ENCODE data around the gene VSTM5. TPM values are rescaled to one million over a fixed set of nuclear protein-coding genes. Genes with fewer than 3 reads are reported as not detected.
A peak's percentile ranks its signal among the peaks of the same experiment; 100 is the strongest.

The VSTM5 gene
- total RNA-seq, 8 experiments from 2014 or later: 0.59 to 2.0 (median 0.90) TPM

GRCh38 chr11:93857413-93858120 is 7.1 kb upstream of the VSTM5 start:
- Histone ChIP-seq H3K4me1 (replicated peaks in 1 of 2) (no peaks in the 10 kb centered on the region), H3K4me3 (no peak overlapping the region), H3K27ac (no peak overlapping the region)
- ATAC-seq (replicated peaks in 6 of 8): peak in 3 of 8 experiments; percentile 52 to 76 (median 73)
- in situ Hi-C loops (cut with MboI; ENCODE audit: low pct_unique_long_range_greater_than_20kb in 2 of 9, low sequenced_read_pairs in 9 of 9, unreplicated experiment in 9 of 9): no loop called here
- 24 to 90% (median 71%) methylated on average over 1 to 3 of the region's 3 CpGs; no CpG with 5 or more reads in 4 of the 10 experiments for WGBS, 10 experiments

- WGBS, 10 experiments: 83 to 100% (median 90%) methylated on average over 1 to 5 of the region's 5 CpGs; no CpG with 5 or more reads in 1 of the 10 experiments
- no peak overlapping the region for H3K4me3 ChIP-seq
- no peak overlapping the region for H3K27ac ChIP-seq
- in situ Hi-C loops (cut with MboI; ENCODE audit: low pct_unique_long_range_greater_than_20kb in 2 of 9, low sequenced_read_pairs in 9 of 9, unreplicated experiment in 9 of 9): no loop called here
- no peaks in the 10 kb centered on the region for H3K4me1 ChIP-seq (replicated peaks in 1 of 2)
- ATAC-seq (replicated peaks in 6 of 8): no peak
These were observed 1.8 kb upstream of the VSTM5 start for GRCh38 chr11:93852242-93852641.

- WGBS, 10 experiments: 27 to 80% (median 66%) methylated on average over 1 to 13 of the region's 67 CpGs; no CpG with 5 or more reads in 3 of the 10 experiments
- no peaks in the 10 kb centered on the region for H3K4me1 ChIP-seq (replicated peaks in 1 of 2)
- peak overlapping the region; percentile 11 to 33 (median 27) for H3K4me3 ChIP-seq
- no peak overlapping the region for H3K27ac ChIP-seq
- in situ Hi-C loops (cut with MboI; ENCODE audit: low pct_unique_long_range_greater_than_20kb in 2 of 9, low sequenced_read_pairs in 9 of 9, unreplicated experiment in 9 of 9): no loop called here
- ATAC-seq (replicated peaks in 6 of 8): peak; percentile 78 to 95 (median 87)
These were observed 446 bp downstream of the VSTM5 start for GRCh38 chr11:93849751-93850593.

GRCh38 chr11:93849201-93849600 is 1.2 kb downstream of the VSTM5 start:
- in situ Hi-C loops (cut with MboI; ENCODE audit: low pct_unique_long_range_greater_than_20kb in 2 of 9, low sequenced_read_pairs in 9 of 9, unreplicated experiment in 9 of 9): no loop called here
- 57 to 100% (median 100%) methylated on average over 1 to 5 of the region's 5 CpGs; no CpG with 5 or more reads in 1 of the 10 experiments for WGBS, 10 experiments
- Histone ChIP-seq H3K27ac (no peak overlapping the region), H3K4me1 (replicated peaks in 1 of 2) (no peaks in the 10 kb centered on the region), H3K4me3 (no peak overlapping the region)
- ATAC-seq (replicated peaks in 6 of 8): no peak

- no peak overlapping the region for H3K4me3 ChIP-seq
- in situ Hi-C loops (cut with MboI; ENCODE audit: low pct_unique_long_range_greater_than_20kb in 2 of 9, low sequenced_read_pairs in 9 of 9, unreplicated experiment in 9 of 9): no loop called here
- H3K27ac ChIP-seq: no peak overlapping the region
- no peaks in the 10 kb centered on the region for H3K4me1 ChIP-seq (replicated peaks in 1 of 2)
- WGBS, 10 experiments: 70 to 100% (median 83%) methylated on average over 1 to 2 of the region's 2 CpGs; no CpG with 5 or more reads in 4 of the 10 experiments
- ATAC-seq (replicated peaks in 6 of 8): no peak
These were observed 4.0 kb downstream of the VSTM5 start for GRCh38 chr11:93846411-93846810.

- Histone ChIP-seq H3K4me3 (no peak overlapping the region), H3K4me1 (replicated peaks in 1 of 2) (no peaks in the 10 kb centered on the region), H3K27ac (no peak overlapping the region)
- ATAC-seq (replicated peaks in 6 of 8): no peak
- 50 to 100% (median 77%) methylated on average over 1 to 5 of the region's 8 CpGs; no CpG with 5 or more reads in 3 of the 10 experiments for WGBS, 10 experiments
- in situ Hi-C loops (cut with MboI; ENCODE audit: low pct_unique_long_range_greater_than_20kb in 2 of 9, low sequenced_read_pairs in 9 of 9, unreplicated experiment in 9 of 9): no loop called here
These were observed 5.0 kb downstream of the VSTM5 start for GRCh38 chr11:93845181-93846092.

GRCh38 chr11:93844568-93844967 is 5.8 kb downstream of the VSTM5 start:
- ATAC-seq (replicated peaks in 6 of 8): peak in 1 of 8 experiments; percentile 12
- Histone ChIP-seq H3K4me3 (no peak overlapping the region), H3K4me1 (replicated peaks in 1 of 2) (no peaks in the 10 kb centered on the region), H3K27ac (no peak overlapping the region)
- WGBS, 10 experiments: 17 to 94% (median 50%) methylated on average over 1 to 6 of the region's 7 CpGs; no CpG with 5 or more reads in 3 of the 10 experiments
- in situ Hi-C loops (cut with MboI; ENCODE audit: low pct_unique_long_range_greater_than_20kb in 2 of 9, low sequenced_read_pairs in 9 of 9, unreplicated experiment in 9 of 9): no loop called here

GRCh38 chr11:93843906-93844305 is 6.5 kb downstream of the VSTM5 start:
- WGBS, 10 experiments: 80 to 100% (median 92%) methylated on average over 1 to 4 of the region's 5 CpGs; no CpG with 5 or more reads in 5 of the 10 experiments
- in situ Hi-C loops (cut with MboI; ENCODE audit: low pct_unique_long_range_greater_than_20kb in 2 of 9, low sequenced_read_pairs in 9 of 9, unreplicated experiment in 9 of 9): no loop called here
- H3K4me1 ChIP-seq (replicated peaks in 1 of 2): no peaks in the 10 kb centered on the region
- no peak overlapping the region for H3K4me3 ChIP-seq
- no peak for ATAC-seq (replicated peaks in 6 of 8)
- no peak overlapping the region for H3K27ac ChIP-seq

- in situ Hi-C loops (cut with MboI; ENCODE audit: low pct_unique_long_range_greater_than_20kb in 2 of 9, low sequenced_read_pairs in 9 of 9, unreplicated experiment in 9 of 9): no loop called here
- WGBS, 10 experiments: 0 to 100% (median 78%) methylated on average over 1 to 6 of the region's 6 CpGs; no CpG with 5 or more reads in 1 of the 10 experiments
- ATAC-seq (replicated peaks in 6 of 8): peak in 2 of 8 experiments; percentile 87 to 89
- Histone ChIP-seq H3K27ac (no peak overlapping the region), H3K4me3 (no peak overlapping the region), H3K4me1 (replicated peaks in 1 of 2) (no peaks in the 10 kb centered on the region)
These were observed 8.0 kb downstream of the VSTM5 start for GRCh38 chr11:93842461-93842860.

GRCh38 chr11:93842034-93842433 is 8.4 kb downstream of the VSTM5 start:
- Histone ChIP-seq H3K27ac (no peak overlapping the region), H3K4me1 (replicated peaks in 1 of 2) (no peaks in the 10 kb centered on the region), H3K4me3 (no peak overlapping the region)
- ATAC-seq (replicated peaks in 6 of 8): no peak
- in situ Hi-C loops (cut with MboI; ENCODE audit: low pct_unique_long_range_greater_than_20kb in 2 of 9, low sequenced_read_pairs in 9 of 9, unreplicated experiment in 9 of 9): no loop called here
- 57 to 100% (median 95%) methylated on average over 1 to 4 of the region's 4 CpGs; no CpG with 5 or more reads in 2 of the 10 experiments for WGBS, 10 experiments

- no peak for ATAC-seq (replicated peaks in 6 of 8)
- in situ Hi-C loops (cut with MboI; ENCODE audit: low pct_unique_long_range_greater_than_20kb in 2 of 9, low sequenced_read_pairs in 9 of 9, unreplicated experiment in 9 of 9): no loop called here
- Histone ChIP-seq H3K27ac (no peak overlapping the region), H3K4me3 (no peak overlapping the region), H3K4me1 (replicated peaks in 1 of 2) (no peaks in the 10 kb centered on the region)
- 30 to 100% (median 80%) methylated on average over 1 to 2 of the region's 2 CpGs; no CpG with 5 or more reads in 2 of the 10 experiments for WGBS, 10 experiments
These were observed 9.0 kb downstream of the VSTM5 start for GRCh38 chr11:93841446-93841845.

- WGBS, 10 experiments: 29 to 100% (median 61%) methylated on average over 1 to 3 of the region's 3 CpGs; no CpG with 5 or more reads in 4 of the 10 experiments
- no peaks in the 10 kb centered on the region for H3K4me1 ChIP-seq (replicated peaks in 1 of 2)
- no peak for ATAC-seq (replicated peaks in 6 of 8)
- in situ Hi-C loops (cut with MboI; ENCODE audit: low pct_unique_long_range_greater_than_20kb in 2 of 9, low sequenced_read_pairs in 9 of 9, unreplicated experiment in 9 of 9): no loop called here
- H3K27ac ChIP-seq: no peak overlapping the region
- no peak overlapping the region for H3K4me3 ChIP-seq
These were observed 9.4 kb downstream of the VSTM5 start for GRCh38 chr11:93840981-93841380.

Measured in motor neuron (in vitro differentiated cells).